ENCODE measurements around the gene EIF4E1B.
"Not testable (repeated sequence)": the region's sequence is repeated elsewhere in the genome, so short reads cannot be mapped to it uniquely, and the experiment has no call there.

EIF4E1B gene

GRCh38 chr5:176629853-176630680 is at the start of gene EIF4E1B, which contains the start of gene SNCB:
EIF4E1B (plus strand) TSS chr5:176630675; CDS start chr5:176642788, 12,113 bp downstream.
SNCB (minus strand) TSS chr5:176630534; CDS start chr5:176629654, 880 bp downstream.
- DNase-seq, result no peak

DNA sequence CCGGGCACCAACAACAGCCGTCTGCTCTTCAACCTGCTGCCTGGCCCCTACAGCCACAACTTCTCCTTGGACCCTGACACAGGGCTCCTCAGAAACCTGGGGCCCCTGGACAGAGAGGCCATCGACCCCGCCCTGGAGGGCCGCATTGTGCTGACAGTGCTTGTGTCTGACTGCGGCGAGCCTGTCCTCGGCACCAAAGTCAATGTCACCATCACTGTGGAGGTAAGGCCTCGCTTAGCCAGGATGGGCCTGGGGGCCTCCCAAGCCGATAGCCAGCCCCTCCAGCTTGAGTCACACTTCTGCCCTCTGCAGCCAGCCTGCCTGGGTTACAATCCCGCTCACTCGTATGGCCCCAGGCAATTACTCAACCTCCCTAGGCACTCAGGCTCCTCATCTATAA is 49.1 kb upstream of the EIF4E1B start:
- no peak for DNase-seq

DNA sequence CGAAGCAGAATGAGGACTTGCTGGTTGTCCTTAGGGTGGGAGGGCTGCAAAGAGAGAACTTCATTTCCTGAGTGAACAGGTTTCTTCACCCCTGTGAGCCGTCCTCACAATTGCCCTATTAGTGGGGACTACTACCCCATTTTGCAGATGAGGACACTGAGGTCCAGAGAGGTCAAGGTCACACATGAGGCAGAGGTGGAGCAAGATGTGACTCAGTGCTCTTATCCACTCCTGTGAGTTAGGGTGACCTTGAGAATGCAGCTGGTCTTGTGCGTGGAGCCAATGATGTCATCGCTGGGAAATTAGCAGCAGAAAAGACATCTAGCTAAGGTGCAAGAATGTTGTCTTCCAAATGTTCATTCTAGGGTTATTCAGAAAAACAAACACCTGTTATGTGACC is 47.4 kb upstream of the EIF4E1B start:
- DNase-seq, result no peak

- no peak for DNase-seq
These were observed 43.1 kb upstream of the EIF4E1B start for GRCh38 chr5:176587398-176587797.

GRCh38 chr5:176588297-176588696 is 42.2 kb upstream of the EIF4E1B start:
- DNase-seq, result no peak

GRCh38 chr5:176589039-176589769 is 41.3 kb upstream of the EIF4E1B start:
- DNase-seq, result no peak

GRCh38 chr5:176590035-176590717 is 40.3 kb upstream of the EIF4E1B start:
- DNase-seq, result no peak

DNA sequence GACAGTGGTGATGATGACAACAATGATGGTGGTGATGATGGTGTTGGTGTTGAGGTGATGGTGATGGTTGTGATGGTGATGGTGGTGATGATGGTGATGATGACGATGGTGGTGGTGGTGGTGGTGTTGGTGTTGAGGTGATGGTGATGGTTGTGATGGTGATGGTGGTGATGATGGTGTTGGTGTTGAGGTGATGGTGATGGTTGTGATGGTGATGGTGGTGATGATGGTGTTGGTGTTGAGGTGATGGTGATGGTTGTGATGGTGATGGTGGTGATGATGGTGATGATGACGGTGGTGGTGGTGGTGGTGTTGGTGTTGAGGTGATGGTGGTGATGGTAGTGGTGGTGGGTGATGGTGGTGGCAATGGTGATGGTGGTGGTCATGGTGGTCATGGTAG is 38.8 kb upstream of the EIF4E1B start:
- not testable (repeated sequence) for DNase-seq

DNA sequence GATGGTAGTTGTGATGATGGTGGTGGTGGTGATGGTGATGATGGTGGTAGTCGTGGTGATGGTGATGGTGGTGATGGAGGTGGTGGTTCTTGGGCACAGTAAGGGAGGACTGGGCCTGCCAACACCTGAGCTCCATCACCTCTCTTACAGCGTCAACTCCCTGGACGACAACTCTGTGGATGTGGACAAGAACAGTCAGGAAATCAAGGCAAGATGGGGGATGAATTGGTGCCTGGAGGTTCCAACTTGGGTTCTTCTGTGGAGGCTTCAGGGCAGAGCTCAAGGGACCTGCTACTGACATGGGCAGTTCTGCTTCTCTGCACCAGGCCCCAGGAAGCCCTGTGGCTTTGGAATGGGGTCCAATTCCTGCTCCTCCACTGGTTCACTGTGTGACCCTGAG is 37.9 kb upstream of the EIF4E1B start:
- no peak for DNase-seq

GRCh38 chr5:176593273-176593869 is 37.1 kb upstream of the EIF4E1B start:
- no peak for DNase-seq

DNA sequence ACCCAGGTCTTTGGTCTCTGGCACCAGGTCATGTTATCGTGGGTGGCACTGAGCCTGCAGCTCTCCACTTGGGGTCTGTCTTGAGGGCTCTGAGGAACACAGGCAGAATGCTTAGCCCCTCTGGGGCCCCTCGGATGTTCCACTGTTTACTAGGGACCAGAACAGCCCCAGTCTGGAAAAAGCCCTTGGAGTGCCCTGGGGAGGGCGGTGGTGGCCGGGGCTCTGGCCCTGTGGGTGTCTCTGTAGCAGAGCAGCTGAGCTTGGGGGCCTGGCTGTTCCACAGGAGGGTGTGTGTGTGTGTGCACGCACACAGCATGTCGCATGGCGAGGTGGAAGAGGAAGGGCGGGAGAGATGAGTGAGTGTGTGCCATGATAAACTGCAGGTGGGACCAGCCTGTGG is 35.9 kb upstream of the EIF4E1B start:
- no peak for DNase-seq

DNA sequence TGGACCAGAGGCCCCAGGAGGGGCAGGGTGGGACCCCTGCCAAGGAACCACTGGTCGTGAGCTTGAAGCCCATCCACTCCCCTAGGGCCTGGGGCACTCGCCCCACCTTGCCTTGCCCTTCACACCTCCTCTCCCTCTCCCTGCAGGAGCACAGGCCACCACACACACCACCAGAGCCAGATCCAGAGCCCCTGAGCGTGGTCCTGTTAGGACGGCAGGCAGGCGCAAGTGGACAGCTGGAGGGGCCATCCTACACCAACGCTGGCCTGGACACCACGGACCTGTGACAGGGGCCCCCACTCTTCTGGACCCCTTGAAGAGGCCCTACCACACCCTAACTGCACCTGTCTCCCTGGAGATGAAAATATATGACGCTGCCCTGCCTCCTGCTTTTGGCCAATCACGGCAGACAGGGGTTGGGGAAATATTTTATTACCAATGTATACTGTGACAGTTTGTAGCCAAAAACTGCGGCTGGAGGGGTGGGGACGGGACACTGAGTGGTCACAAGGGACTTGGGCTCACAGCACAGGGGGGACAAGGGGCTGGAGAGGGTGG is 35.0 kb upstream of the EIF4E1B start:
- DNase-seq, result no peak

GRCh38 chr5:176596069-176596644 is 34.3 kb upstream of the EIF4E1B start:
- DNase-seq, result no peak

DNA sequence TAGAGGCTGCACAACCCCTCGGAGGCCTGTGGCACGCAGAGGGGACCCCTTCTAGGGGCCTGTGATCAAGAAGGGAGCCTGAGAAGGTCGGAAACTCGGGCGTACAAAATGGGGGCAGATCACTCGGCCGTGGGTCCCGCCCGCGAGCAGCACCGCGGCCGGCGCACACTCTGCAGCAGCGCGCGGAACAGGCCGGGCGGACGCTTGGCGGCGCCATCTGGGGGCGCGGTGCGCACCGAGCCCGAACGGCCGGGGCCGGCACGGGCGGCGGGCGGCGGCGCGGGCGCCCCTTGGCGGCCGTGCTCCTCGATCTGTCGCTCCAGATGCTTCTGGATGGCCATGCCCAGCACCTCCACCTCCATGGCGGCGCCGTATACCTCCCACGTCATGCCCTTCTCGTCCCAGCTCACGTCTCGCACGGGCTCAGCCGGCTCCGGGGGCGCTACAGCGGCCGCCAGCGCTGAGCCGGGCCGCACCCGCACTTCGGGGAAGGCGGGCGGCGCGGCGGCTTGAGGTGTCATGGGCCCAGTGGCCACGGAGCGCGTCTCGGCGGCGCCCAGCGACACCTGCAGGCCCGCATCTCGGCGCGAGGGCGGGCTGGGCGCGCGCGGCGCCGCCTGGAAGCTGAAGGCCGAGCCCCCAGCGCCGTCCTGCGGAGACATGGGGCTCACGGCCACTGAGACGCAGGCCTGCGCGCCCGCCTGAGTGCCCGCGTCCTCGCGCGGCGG is 33.6 kb upstream of the EIF4E1B start:
- DNase-seq, result no peak

GRCh38 chr5:176597417-176598389 is 32.8 kb upstream of the EIF4E1B start:
- no peak for DNase-seq

- DNase-seq, result not testable (repeated sequence)
These were observed 30.6 kb upstream of the EIF4E1B start for GRCh38 chr5:176599749-176600430.

GRCh38 chr5:176601901-176602482 is 28.5 kb upstream of the EIF4E1B start:
- DNase-seq, result no peak

DNA sequence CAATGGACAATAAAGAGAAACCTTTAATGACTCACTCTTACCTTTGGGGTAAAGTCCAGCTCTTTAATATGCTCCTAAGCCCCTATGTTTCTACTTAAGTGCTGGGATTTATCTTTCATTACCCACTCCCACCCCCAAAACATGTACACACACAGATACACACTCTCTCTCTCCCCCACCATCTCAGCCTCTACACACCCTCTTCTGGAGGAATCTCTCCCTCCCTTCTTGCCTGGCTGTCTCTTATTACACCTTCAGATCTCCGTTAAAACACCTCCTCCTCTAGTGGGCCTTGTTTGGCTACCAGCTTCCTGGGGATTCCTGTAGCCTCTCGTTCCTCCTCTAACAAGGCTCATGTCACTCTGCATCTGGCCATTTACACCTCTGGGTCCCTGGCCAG is 27.4 kb upstream of the EIF4E1B start:
- DNase-seq, result no peak

DNA sequence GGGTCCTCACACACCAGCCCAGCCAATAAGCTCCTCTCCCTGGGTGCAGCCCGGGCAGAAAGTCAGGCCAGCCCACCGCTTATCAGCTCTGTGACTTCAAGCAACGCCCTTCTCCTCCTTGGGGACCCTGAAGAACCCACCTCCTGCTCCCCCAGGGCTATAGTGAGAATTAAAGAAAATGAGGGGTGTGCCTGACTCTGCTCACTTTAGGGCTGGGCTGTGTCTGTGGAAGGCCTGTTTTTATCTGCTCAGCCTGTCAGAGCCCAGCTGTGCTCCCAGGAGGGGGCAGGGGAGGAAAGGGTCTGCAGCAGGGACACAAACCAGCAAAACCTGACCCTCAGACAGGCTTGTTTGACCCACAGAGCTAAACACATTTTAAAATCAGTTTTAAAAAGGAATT is 24.4 kb upstream of the EIF4E1B start:
- peak; percentile 26 for DNase-seq
